Psoas muscle (tissue), 8 donors: Measurements from ENCODE around the gene BAD. TPM values are rescaled to one million over a fixed set of nuclear protein-coding genes. Genes with fewer than 3 reads are reported as not detected.

Experiments used
- ATAC-seq, 4 donors: fragments of 200-7000 bp; cut with Tn5 transposase; one replicate each; pipeline ENCODE4 v1.9.1; 2020; ENCODE audit warnings: moderate library complexity in 3 of 4, mild to moderate bottlenecking in 2 of 4
- DNase-seq, 2 donors: peaks; one replicate each; pipeline ENCODE4 v3.0.0-alpha.2; 2020
- H3K27ac ChIP-seq: fragments of 200-600 bp; one replicate; pipeline ENCODE4 v1.8.0; 2022
- H3K27me3 ChIP-seq, 3 donors: fragments of 200-600 bp in 1 of 3; one replicate each; pipeline versions ENCODE4 v1.6.1 to v1.8.0; 2013 to 2022; ENCODE audit warnings: low read length in 2 of 3, mild to moderate bottlenecking in 2 of 3, moderate library complexity in 1 of 3; ENCODE audit not compliant: insufficient read depth in 3 of 3
- H3K36me3 ChIP-seq, 2 donors: fragments of 200-600 bp in 1 of 2; one replicate each; pipeline versions ENCODE4 v1.6.1 to v1.8.0; 2013 to 2022; ENCODE audit warnings: low read depth in 1 of 2, mild to moderate bottlenecking in 1 of 2, moderate library complexity in 1 of 2; ENCODE audit not compliant: insufficient read depth in 1 of 2
- H3K4me1 ChIP-seq: fragments of 200-600 bp; one replicate; pipeline ENCODE4 v1.8.0; 2022
- H3K4me3 ChIP-seq: fragments of 200-600 bp; one replicate; pipeline ENCODE4 v1.8.0; 2022; ENCODE audit warnings: mild to moderate bottlenecking
- H3K9me3 ChIP-seq: fragments of 200-600 bp; one replicate; pipeline ENCODE4 v1.8.0; 2022
- CTCF ChIP-seq: fragments of 200-600 bp; IDR thresholded peaks from one replicate; pipeline ENCODE4 v1.8.0; 2022; ENCODE audit warnings: antibody characterized with exemption
- WGBS, 3 donors: extraction: QIAGEN DNeasy Blood & Tissue Kit; methylation state at CpG; one replicate each; pipeline versions ENCODE4 v1.1.6 to v1.1.7; 2013; 5-methylcytosine and 5-hydroxymethylcytosine counted together
- intact Hi-C, 2 donors: fragments of 100-400 bp; cut with DNase I; formaldehyde crosslinking; loops; one replicate each; pipeline versions ENCODE4 v1.11.0 to v1.14.2; 2022
- polyA plus RNA-seq, 3 donors: library from polyadenylated mRNA; stranded (reverse); fragments of 200-250 nt; gene quantifications; one replicate each; pipeline ENCODE4 v1.2.3, GENCODE V29; 2013
- total RNA-seq, 4 donors: library from RNA; stranded (reverse); fragmentation: NEBNext Ultra II Directional in 2 of 4; extraction: Animal tissue kit (Norgen Biotek cat#: 25700) in 2 of 4; gene quantifications; one replicate each; pipeline versions ENCODE4 v1.2.1 to v1.2.4, GENCODE V29; 2021 to 2023
- donor health status: healthy with polysubstance abuse.
- donor health status: DM: no; HTN: no; CAD: no; lungs with moderate emphysema.
- donor health status: Bipolar disorder and iron deficiency.
- donor health status: healthy.
- donor health status: DM: yes; HTN: yes; CAD: no.
- donor health status: DM: no; HTN: no; CAD: no.
- donor health status: DM: no; HTN: no; CAD: no.
- donor health status: DM: yes; HTN: yes; CAD: no.

Gene BAD
- total and polyA plus RNA-seq, 7 donors: 27.7 to 135 (median 30.5) TPM

DNA sequence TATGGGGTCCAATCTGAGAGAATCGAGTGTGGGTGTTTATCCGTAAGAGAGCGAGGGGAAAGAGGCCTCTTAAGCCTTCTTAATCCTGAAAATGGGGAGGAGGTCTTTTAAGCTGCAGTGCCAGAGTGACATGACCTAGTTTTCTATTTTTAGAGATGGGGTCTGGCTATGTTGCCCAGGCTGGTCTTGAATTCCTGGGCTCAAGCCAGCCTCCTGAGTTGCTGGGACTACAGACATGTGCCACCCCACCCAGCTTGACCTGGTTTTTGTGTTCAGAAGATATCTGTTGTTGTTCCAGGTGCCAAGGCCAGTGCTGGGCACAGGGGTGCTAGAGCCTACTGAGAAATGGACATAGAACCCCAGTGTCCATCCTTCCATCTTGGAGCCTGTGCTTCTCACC lies 1.4 kb downstream of the BAD start:
- intact Hi-C loops: no loop called here
- peak overlapping the region; percentile 79 for H3K4me3 ChIP-seq
- H3K27ac ChIP-seq: no peak overlapping the region

GRCh38 chr11:64281957-64282770 lies 2.3 kb downstream of the BAD start:
- intact Hi-C loops: no loop called here
- H3K27ac ChIP-seq: no peak overlapping the region

More for the DNA sequence above, 1.4 kb downstream of the BAD start:
- H3K4me1 ChIP-seq: peaks cover 25% of the 10 kb centered on the region
- no peaks in the 10 kb centered on the region for H3K27me3 ChIP-seq
- no peaks in the 10 kb centered on the region for H3K9me3 ChIP-seq
- WGBS, 3 donors: 90 to 94% (median 92%) methylated on average over 3 of the region's 3 CpGs
- DNase-seq (no peak), ATAC-seq (no peak)
- TF ChIP-seq CTCF: no peak
- peaks cover 0 to 31% of the 10 kb centered on the region in 2 donors for H3K36me3 ChIP-seq

GRCh38 chr11:64278576-64279190 lies 5.8 kb downstream of the BAD start:
- H3K36me3 ChIP-seq: peaks cover 0 to 63% of the 10 kb centered on the region in 2 donors
- H3K27ac ChIP-seq: no peak overlapping the region
- H3K27me3 ChIP-seq: no peaks in the 10 kb centered on the region
- no peak for DNase-seq
- no peaks in the 10 kb centered on the region for H3K9me3 ChIP-seq
- peaks cover 6% of the 10 kb centered on the region for H3K4me1 ChIP-seq
- intact Hi-C loops: no loop called here
- no peak for TF ChIP-seq CTCF
- ATAC-seq: no peak
- 80 to 85% (median 81%) methylated on average over 8 of the region's 8 CpGs for WGBS, 3 donors
- no peak overlapping the region for H3K4me3 ChIP-seq

More at GRCh38 chr11:64281957-64282770, 2.3 kb downstream of the BAD start:
- peaks cover 0 to 40% of the 10 kb centered on the region in 2 donors for H3K36me3 ChIP-seq
- no peak overlapping the region for H3K4me3 ChIP-seq
- no peak for DNase-seq
- no peaks in the 10 kb centered on the region for H3K9me3 ChIP-seq
- TF ChIP-seq CTCF: no peak
- H3K27me3 ChIP-seq: no peaks in the 10 kb centered on the region
- ATAC-seq: no peak
- 94% methylated on average over 22 of the region's 22 CpGs for WGBS, 3 donors
- H3K4me1 ChIP-seq: peaks cover 23% of the 10 kb centered on the region

- Histone ChIP-seq H3K4me3 (no peak overlapping the region), H3K4me1 (peaks cover 5% of the 10 kb centered on the region), H3K9me3 (no peaks in the 10 kb centered on the region), H3K36me3 (peaks cover 0 to 52% of the 10 kb centered on the region in 2 donors), H3K27ac (no peak overlapping the region), H3K27me3 (no peaks in the 10 kb centered on the region)
- intact Hi-C loops: no loop called here
- DNase-seq (no peak), ATAC-seq (no peak)
- no peak for TF ChIP-seq CTCF
- 75 to 85% (median 76%) methylated on average over 17 of the region's 17 CpGs for WGBS, 3 donors
Measured at GRCh38 chr11:64276653-64277431, 7.6 kb downstream of the BAD start.
